NCI-H146 treated with DMSO at 0.1 percent for 48 hours (cell line): ENCODE measurements around the gene PES1.
"Not testable (repeated sequence)": the region's sequence is repeated elsewhere in the genome, so short reads cannot be mapped to it uniquely, and the experiment has no call there.

Source experiments
- DNase-seq: peaks from one replicate; lab custom pipeline; 2025; ENCODE audit not compliant: unreplicated experiment; lab: John Stamatoyannopoulos, UW

The PES1 gene

GRCh38 chr22:30578481-30578880 is 13.2 kb downstream of the PES1 start:
- DNase-seq = no peak

GRCh38 chr22:30575859-30576258 is 15.9 kb downstream of the PES1 start:
- no peak for DNase-seq

GRCh38 chr22:30574997-30575671 is 16.6 kb downstream of the PES1 start:
- no peak for DNase-seq

DNA sequence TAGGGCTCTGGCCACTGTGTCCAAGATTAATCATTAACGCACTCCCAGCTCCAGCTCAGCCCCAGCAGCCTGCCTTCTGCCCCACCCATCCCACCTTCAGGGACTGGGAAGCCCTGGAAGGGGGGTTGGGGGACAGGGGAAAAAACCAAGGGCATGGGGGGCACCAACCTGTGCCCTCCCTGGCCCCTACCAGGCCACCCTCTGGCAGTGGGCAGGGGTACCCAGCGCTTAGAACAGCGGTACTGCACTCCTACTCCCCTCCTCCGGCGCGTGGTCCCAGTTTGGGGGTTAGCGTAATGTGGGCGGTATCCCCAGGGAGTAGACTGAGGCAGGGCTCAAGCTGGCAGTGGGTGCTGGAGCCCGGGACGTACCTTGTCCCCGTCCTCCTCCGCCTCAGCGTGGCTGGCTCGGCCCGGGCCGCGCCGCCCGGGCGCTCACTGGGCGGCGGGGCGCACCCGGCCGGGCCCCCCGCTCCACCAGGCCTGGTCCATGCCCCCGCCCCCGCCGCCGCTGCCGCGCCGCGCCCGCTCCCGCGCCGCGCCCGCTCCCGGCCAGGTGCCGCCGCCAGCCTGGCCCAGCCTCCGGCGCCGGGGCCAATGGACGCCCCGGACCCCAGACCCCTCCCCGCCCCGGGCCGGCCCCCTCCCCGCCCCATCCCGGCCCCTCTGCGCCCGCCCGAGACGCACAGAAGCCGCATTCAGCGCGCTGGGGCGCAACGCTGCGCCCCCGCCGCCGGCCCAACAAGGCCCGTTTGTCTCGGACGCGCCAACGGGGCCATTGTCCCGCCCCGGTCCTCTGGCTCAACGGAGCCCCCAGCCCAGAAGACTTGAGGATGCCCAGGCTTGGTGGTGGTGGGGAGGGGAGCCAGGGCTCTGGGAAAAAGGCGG is 17.4 kb downstream of the PES1 start, which contains the start of gene GAL3ST1:
TSS of gene GAL3ST1 (minus strand) at position 571 of the 887 bp plus-strand sequence. CDS start 17,273 bp downstream, outside the sequence.
- DNase-seq = no peak

DNA sequence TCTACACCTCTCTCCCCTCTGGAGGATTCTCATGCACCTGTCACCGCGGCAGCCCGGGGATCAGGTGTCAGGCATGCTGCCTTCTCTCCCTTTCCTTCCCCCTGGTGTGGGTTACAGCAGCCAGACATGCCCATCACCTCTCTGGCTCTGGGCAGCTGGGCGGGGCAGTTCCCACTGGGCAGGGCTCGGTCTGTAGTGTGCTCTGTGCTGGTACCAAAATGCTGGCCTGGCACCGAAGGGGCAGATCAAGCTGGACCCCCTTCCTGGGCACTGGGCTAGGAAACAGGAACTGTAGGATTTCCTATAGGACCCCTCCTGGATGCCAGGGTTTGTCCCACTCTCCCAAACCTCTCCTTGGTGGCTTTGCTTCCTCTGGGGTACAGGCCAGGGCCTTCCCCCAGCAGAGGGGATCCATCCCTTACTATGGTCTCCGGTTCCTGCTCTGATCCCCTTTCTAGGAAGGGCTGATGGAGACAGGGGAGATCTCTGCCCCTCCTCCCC is 18.1 kb downstream of the PES1 start:
- DNase-seq = no peak

GRCh38 chr22:30572840-30573593 is 18.7 kb downstream of the PES1 start:
- no peak for DNase-seq

GRCh38 chr22:30572210-30572609 is 19.5 kb downstream of the PES1 start:
- DNase-seq = no peak

- DNase-seq = no peak
These were observed 22.0 kb downstream of the PES1 start for GRCh38 chr22:30569674-30570202.

GRCh38 chr22:30568137-30568805 is 23.4 kb downstream of the PES1 start:
- no peak for DNase-seq

GRCh38 chr22:30567277-30567676 is 24.4 kb downstream of the PES1 start:
- DNase-seq = not testable (repeated sequence)

DNA sequence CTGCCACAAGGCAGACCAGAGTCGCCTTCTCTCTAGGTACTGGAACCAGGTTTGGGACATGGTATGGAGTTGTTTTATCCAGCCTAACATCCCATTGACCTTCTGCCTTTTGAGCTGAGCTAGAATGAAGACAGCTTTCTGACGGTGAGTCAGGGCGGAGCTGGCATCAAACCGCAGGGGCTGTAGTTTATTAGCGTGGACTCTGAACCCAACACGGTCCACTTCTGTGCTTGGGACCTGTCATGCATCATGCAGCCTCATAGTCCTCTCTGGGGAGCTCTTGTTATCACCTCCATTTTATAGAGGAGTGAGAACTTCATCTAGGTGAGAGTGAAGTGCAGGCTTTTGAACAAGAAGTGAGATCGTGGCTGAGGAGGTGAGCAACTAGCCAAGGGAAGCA is 25.6 kb downstream of the PES1 start:
- DNase-seq = no peak

GRCh38 chr22:30565341-30565740 is 26.4 kb downstream of the PES1 start:
- DNase-seq = no peak

DNA sequence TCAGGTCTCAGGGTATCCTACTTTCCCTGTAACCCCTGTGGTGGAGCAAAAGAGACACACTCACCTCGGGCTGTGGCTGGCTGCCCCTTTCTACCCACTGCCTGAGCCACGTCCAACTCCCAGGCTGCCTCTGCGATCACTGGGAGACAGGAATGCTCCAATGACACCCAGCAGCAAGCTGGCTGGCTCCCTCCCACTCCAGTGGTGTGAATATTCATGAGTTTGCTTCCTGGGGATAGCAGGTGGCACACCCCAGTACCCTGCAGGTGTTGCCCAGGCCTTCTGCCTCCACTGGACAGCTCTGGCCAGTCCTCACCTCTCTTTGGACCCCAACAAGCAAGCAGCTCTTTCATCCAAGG is 27.0 kb downstream of the PES1 start:
- no peak for DNase-seq

- no peak for DNase-seq
These were observed 27.5 kb downstream of the PES1 start for GRCh38 chr22:30564045-30564760.

DNA sequence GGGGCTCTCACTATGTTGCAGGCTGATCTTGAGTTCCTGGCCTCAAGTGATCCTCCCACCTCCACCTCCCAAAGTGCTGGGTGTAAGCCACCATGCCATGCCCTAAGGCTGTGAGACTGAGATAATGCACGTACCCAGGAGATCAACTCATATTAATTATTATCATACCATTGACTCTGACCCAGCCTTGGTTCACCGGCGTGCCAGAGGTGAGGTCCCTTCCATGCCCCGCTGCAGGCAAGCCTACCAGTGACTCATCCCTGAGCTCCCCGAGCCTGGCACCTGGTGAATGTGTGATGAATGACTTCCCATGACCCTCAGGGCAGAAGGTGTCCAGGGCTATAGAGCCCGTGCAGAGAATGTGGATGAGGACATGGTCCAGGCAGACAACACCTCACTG is 29.3 kb downstream of the PES1 start:
- DNase-seq = no peak

DNA sequence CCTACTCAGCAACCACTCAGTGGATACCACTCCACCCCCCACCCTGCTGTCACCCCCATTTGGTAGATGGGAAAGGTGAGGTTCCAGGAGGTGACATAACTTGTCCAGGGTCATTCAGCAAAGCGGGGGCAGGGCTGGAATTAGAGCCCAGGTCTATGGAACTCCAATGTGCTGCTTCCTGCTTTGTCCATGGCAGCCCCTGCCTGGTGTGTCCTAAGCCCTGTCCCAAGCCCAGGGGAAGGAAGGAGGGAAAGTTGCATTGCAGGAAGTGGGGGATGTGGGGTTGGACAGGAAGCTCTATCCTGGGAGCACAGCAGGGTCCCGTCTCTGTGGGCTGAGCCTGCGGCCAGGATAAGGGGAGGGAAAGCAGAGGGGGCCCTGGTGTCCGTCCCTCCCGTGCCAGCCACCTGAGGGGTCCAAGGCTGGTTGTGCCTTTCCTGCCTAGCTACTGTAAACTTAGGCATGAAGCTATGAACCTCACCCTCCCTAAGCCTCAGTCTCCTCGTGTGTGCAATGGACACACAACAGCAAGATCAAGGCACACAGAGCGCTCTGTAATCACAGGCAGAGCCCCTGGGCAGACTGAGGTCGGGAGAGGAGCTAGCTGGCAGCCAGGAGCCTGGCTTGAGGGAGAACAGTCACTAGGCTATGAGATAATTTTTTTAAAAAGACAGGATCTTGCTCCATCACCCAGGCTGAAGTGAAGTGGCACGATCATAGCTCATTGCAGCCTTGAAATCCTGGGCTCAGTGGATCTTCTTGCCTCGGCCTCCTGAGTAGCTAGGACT is 30.1 kb downstream of the PES1 start:
- DNase-seq = no peak

- DNase-seq = not testable (repeated sequence)
These were observed 31.0 kb downstream of the PES1 start for GRCh38 chr22:30560643-30561202.

- DNase-seq = no peak
These were observed 31.8 kb downstream of the PES1 start for GRCh38 chr22:30559889-30560288.

DNA sequence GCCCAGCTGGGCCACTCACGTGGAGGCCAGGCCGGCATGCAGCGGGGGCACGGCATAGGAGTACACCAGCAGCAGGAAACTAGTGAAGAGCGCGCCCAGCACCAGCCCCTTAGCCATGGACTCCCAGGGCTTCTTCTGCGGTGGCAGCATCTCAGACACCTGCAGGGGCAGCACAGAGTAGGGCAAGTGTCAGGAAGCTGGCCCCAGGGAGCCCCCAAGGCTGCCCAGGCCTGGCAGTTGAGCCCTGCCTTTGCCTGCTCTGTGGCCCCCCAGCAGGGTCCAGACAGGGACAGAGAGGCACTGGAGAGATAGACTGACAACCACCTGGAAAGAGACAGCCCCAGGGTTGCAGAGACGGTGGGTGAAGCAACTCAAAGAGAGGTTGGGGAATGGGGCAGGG is 34.5 kb downstream of the PES1 start:
- DNase-seq = no peak
